Measurements from ENCODE around the gene CAMTA1. TPM values are rescaled to one million over a fixed set of nuclear protein-coding genes. Genes with fewer than 3 reads are reported as not detected.

Gene CAMTA1
- total RNA-seq, 6 experiments from 2014 or later = 78.1 to 96.6 (median 86.1) TPM

GRCh38 chr1:7108251-7108650 lies 323.0 kb downstream of the CAMTA1 start:
- Mint-ChIP-seq H3K27me3 (ENCODE audit: insufficient read depth) (peaks cover 37% of the 10 kb centered on the region), H3K4me1 (ENCODE audit: low read depth) (peaks cover 10% of the 10 kb centered on the region; the same call in 1 of the 2 replicates), H3K36me3 (ENCODE audit: low read depth) (no peaks in the 10 kb centered on the region; the same call in 1 of the 2 replicates), H3K9me3 (peaks cover 3% of the 10 kb centered on the region; the same call in 1 of the 2 replicates), H3K27ac (no peak overlapping the region), H3K4me3 (no peak overlapping the region)
- TF ChIP-seq CTCF (IDR thresholded peaks at IDR 0.05) = no peak
- no peak for DNase-seq

GRCh38 chr1:7109901-7110300 lies 324.6 kb downstream of the CAMTA1 start:
- Mint-ChIP-seq H3K4me1 (ENCODE audit: low read depth) (peaks cover 10% of the 10 kb centered on the region; the same call in 1 of the 2 replicates), H3K36me3 (ENCODE audit: low read depth) (no peaks in the 10 kb centered on the region; the same call in 1 of the 2 replicates), H3K27ac (no peak overlapping the region), H3K4me3 (no peak overlapping the region), H3K27me3 (ENCODE audit: insufficient read depth) (peaks cover 40% of the 10 kb centered on the region), H3K9me3 (peaks cover 3% of the 10 kb centered on the region; the same call in 1 of the 2 replicates)
- no peak for DNase-seq
- TF ChIP-seq CTCF (IDR thresholded peaks at IDR 0.05) = no peak

- Mint-ChIP-seq H3K27ac (no peak overlapping the region), H3K36me3 (ENCODE audit: low read depth) (no peaks in the 10 kb centered on the region; the same call in 1 of the 2 replicates), H3K4me3 (no peak overlapping the region), H3K9me3 (peaks cover 3% of the 10 kb centered on the region; the same call in 1 of the 2 replicates), H3K4me1 (ENCODE audit: low read depth) (peaks cover 10% of the 10 kb centered on the region; the same call in 1 of the 2 replicates), H3K27me3 (ENCODE audit: insufficient read depth) (peaks cover 40% of the 10 kb centered on the region)
- DNase-seq = peak; percentile 4
- TF ChIP-seq CTCF (IDR thresholded peaks at IDR 0.05) = no peak
Observed at GRCh38 chr1:7110321-7110720, 325.1 kb downstream of the CAMTA1 start.

- DNase-seq = no peak
- H3K27ac Mint-ChIP-seq = no peak overlapping the region
- H3K4me1 Mint-ChIP-seq (ENCODE audit: low read depth) = peaks cover 20% of the 10 kb centered on the region
- peaks cover 10% of the 10 kb centered on the region for H3K9me3 Mint-ChIP-seq
- H3K36me3 Mint-ChIP-seq (ENCODE audit: low read depth) = peaks cover 6% of the 10 kb centered on the region
- H3K4me3 Mint-ChIP-seq = no peak overlapping the region
- no peak for TF ChIP-seq CTCF (IDR thresholded peaks at IDR 0.05)
- peaks cover 37% of the 10 kb centered on the region for H3K27me3 Mint-ChIP-seq (ENCODE audit: insufficient read depth)
Observed at GRCh38 chr1:7111853-7112252, 326.6 kb downstream of the CAMTA1 start.

- Mint-ChIP-seq H3K27ac (no peak overlapping the region), H3K4me1 (ENCODE audit: low read depth) (peaks cover 30% of the 10 kb centered on the region), H3K4me3 (no peak overlapping the region), H3K9me3 (peaks cover 9% of the 10 kb centered on the region), H3K36me3 (ENCODE audit: low read depth) (peaks cover 6% of the 10 kb centered on the region), H3K27me3 (ENCODE audit: insufficient read depth) (peaks cover 37% of the 10 kb centered on the region)
- TF ChIP-seq CTCF (IDR thresholded peaks at IDR 0.05) = no peak
- DNase-seq = no peak
Observed at GRCh38 chr1:7113136-7113535, 327.9 kb downstream of the CAMTA1 start.
